HCT116 (cell line): ENCODE results near the gene MT1G. TPM values are rescaled to one million over a fixed set of nuclear protein-coding genes. Genes with fewer than 3 reads are reported as not detected.

Source experiments
- ATAC-seq: fragments of 200-7000 bp; cut with Tn5 transposase; 2 replicates; pipeline ENCODE4 v1.9.1; 2020; ENCODE audit warnings: mild to moderate bottlenecking, moderate library complexity
- BruUV-seq: library from RNA; stranded (reverse); fragments of 400-500 nt; replicated peaks from 2 replicates; lab custom pipeline; 2021; lab: Mats Ljungman, UMichigan
- CTCF ChIA-PET: fragments of 300-600 bp; sonication (Branson Sonifier 250); formaldehyde crosslinking; loops from one replicate; lab custom pipeline; 2021; ENCODE audit warnings: antibody characterized with exemption; lab: Charles Lee
- POLR2A ChIA-PET: fragments of 300-600, 350-600 bp; sonication (Branson Sonifier 250); formaldehyde crosslinking; loops from one replicate; lab custom pipeline; 2021; ENCODE audit warnings: antibody characterized with exemption; lab: Charles Lee
- RAD21 ChIA-PET, 2 experiments: fragments of 300-600 bp; sonication (Branson Sonifier 250); formaldehyde crosslinking; loops; one replicate each; lab custom pipeline; 2023; ENCODE audit warnings: low total read pairs in 2 of 2; ENCODE audit not compliant: uncharacterized antibody in 2 of 2, unreplicated experiment in 2 of 2, low non-redundant PET in 1 of 2; lab: Charles Lee
- DNase-seq: peaks from one replicate; pipeline ENCODE4 v3.0.0-alpha.2; 2010; ENCODE audit warnings: low read depth, low spot score
- H2AFZ ChIP-seq: fragments of 200-600 bp; shearing (Covaris generic), sonication (generic); 2 replicates; pipeline ENCODE4 v1.6.1; 2017; ENCODE audit warnings: low read depth, mixed run types, mixed read lengths, antibody characterized with exemption, low read length; ENCODE audit not compliant: poor library complexity, severe bottlenecking
- H3K27ac ChIP-seq: 2 replicates; pipeline ENCODE4 v1.5.1; 2012; ENCODE audit warnings: low read depth, low read length
- H3K27me3 ChIP-seq: fragments of 200-600 bp; sonication (generic); 2 replicates; pipeline ENCODE4 v1.6.1; 2016; ENCODE audit warnings: mixed run types, low read length, mixed read lengths; ENCODE audit not compliant: insufficient read depth
- H3K36me3 ChIP-seq, 2 experiments: fragments of 200-500 bp in 1 of 2; fragments of 200-600 bp in 1 of 2; sonication (Bioruptor generic) in 1 of 2; sonication (generic) in 1 of 2; 2 replicates each; pipeline versions ENCODE4 v1.5.1 to v1.6.1; 2014 to 2016; ENCODE audit warnings: low read length in 2 of 2, inconsistent platforms in 1 of 2, mixed read lengths in 1 of 2, mixed run types in 1 of 2; ENCODE audit not compliant: insufficient read depth in 2 of 2, control insufficient read depth in 1 of 2
- H3K4me1 ChIP-seq, 2 experiments: fragments of 200-600 bp in 1 of 2; sonication (generic) in 1 of 2; 2 replicates each; pipeline versions ENCODE4 v1.5.1 to v1.6.1; 2012 to 2017; ENCODE audit warnings: low read length in 2 of 2, inconsistent platforms in 1 of 2, mild to moderate bottlenecking in 1 of 2, mixed read lengths in 1 of 2, mixed run types in 1 of 2, moderate library complexity in 1 of 2; ENCODE audit not compliant: insufficient read depth in 2 of 2, control insufficient read depth in 1 of 2
- H3K4me2 ChIP-seq: fragments of 200-600 bp; sonication (generic); 2 replicates; pipeline ENCODE4 v1.6.1; 2017; ENCODE audit warnings: mixed run types, low read length, mixed read lengths
- H3K4me3 ChIP-seq, 2 experiments: fragments of 200-600 bp in 1 of 2; sonication (generic) in 1 of 2; replicated peaks in 1 of 2; 2 replicates each; pipeline ENCODE4 v1.5.1; 2011 to 2016; ENCODE audit warnings: low read length in 2 of 2, control low read depth in 1 of 2, low read depth in 1 of 2, mild to moderate bottlenecking in 1 of 2, mixed read lengths in 1 of 2, mixed run types in 1 of 2
- H3K79me2 ChIP-seq: fragments of 200-600 bp; sonication (generic); 2 replicates; pipeline ENCODE4 v1.6.1; 2017; ENCODE audit warnings: mild to moderate bottlenecking, mixed run types, low read length, moderate library complexity, mixed read lengths; ENCODE audit not compliant: insufficient read depth
- H3K9ac ChIP-seq: fragments of 200-600 bp; sonication (generic); 2 replicates; pipeline ENCODE4 v1.6.1; 2016; ENCODE audit warnings: low read length, mixed read lengths
- H3K9me2 ChIP-seq: fragments of 200-600 bp; sonication (generic), shearing (Covaris generic); 2 replicates; pipeline ENCODE4 v1.6.1; 2017; ENCODE audit warnings: mixed run types, mild to moderate bottlenecking, moderate library complexity; ENCODE audit not compliant: insufficient read depth
- H3K9me3 ChIP-seq, 2 experiments: fragments of 200-500 bp in 1 of 2; fragments of 200-600 bp in 1 of 2; sonication (Bioruptor generic) in 1 of 2; sonication (generic) in 1 of 2; 2 replicates each; pipeline ENCODE4 v1.6.1; 2014 to 2017; ENCODE audit warnings: low read length in 2 of 2, mixed read lengths in 2 of 2, inconsistent platforms in 1 of 2, low read depth in 1 of 2, mild to moderate bottlenecking in 1 of 2, mixed run types in 1 of 2, moderate library complexity in 1 of 2; ENCODE audit not compliant: control insufficient read depth in 1 of 2, insufficient read depth in 1 of 2
- H4K20me1 ChIP-seq: fragments of 200-600 bp; sonication (generic), shearing (Covaris generic); 2 replicates; pipeline ENCODE4 v1.6.1; 2017; ENCODE audit warnings: mixed run types, mild to moderate bottlenecking, moderate library complexity; ENCODE audit not compliant: insufficient read depth
- CBX3 ChIP-seq: IDR thresholded peaks from 2 replicates; pipeline ENCODE4 v1.6.1; 2012; ENCODE audit warnings: low read depth
- CEBPB ChIP-seq: IDR thresholded peaks from 2 replicates; pipeline ENCODE4 v1.6.1; 2012; ENCODE audit warnings: low read depth
- EGR1 ChIP-seq: IDR thresholded peaks from 2 replicates; pipeline ENCODE4 v1.6.1; 2012; ENCODE audit warnings: low read depth
- EZH2 ChIP-seq: fragments of 200-600 bp; sonication (generic); IDR thresholded peaks from 2 replicates; pipeline ENCODE4 v1.6.1; 2017; ENCODE audit warnings: antibody characterized with exemption, mixed run types
- EZH2phosphoT487 ChIP-seq: fragments of 200-600 bp; IDR thresholded peaks from 2 replicates; pipeline ENCODE4 v1.6.1; 2018; ENCODE audit warnings: antibody characterized with exemption, borderline replicate concordance
- JUND ChIP-seq: IDR thresholded peaks from 2 replicates; pipeline ENCODE4 v1.6.1; 2012
- POLR2A ChIP-seq: IDR thresholded peaks from 2 replicates; pipeline ENCODE4 v1.7.0; 2011; ENCODE audit warnings: borderline replicate concordance; ENCODE audit not compliant: insufficient read depth, insufficient read length; ENCODE audit errors: extremely low read depth
- POLR2AphosphoS5 ChIP-seq: IDR thresholded peaks from 2 replicates; pipeline ENCODE4 v1.6.1; 2011; ENCODE audit warnings: mild to moderate bottlenecking, low read depth, low read length, moderate library complexity
- RAD21 ChIP-seq: IDR thresholded peaks from 2 replicates; pipeline ENCODE4 v1.6.1; 2012; ENCODE audit warnings: low read depth, mild to moderate bottlenecking
- SP1 ChIP-seq: IDR thresholded peaks from 2 replicates; pipeline ENCODE4 v1.6.1; 2012; ENCODE audit warnings: low read depth
- SRF ChIP-seq: IDR thresholded peaks from 2 replicates; pipeline ENCODE4 v1.6.1; 2012; ENCODE audit warnings: low read depth
- YY1 ChIP-seq: IDR thresholded peaks from 2 replicates; pipeline ENCODE4 v1.6.1; 2011; ENCODE audit warnings: low read length, low read depth, moderate library complexity, mild to moderate bottlenecking; ENCODE audit not compliant: insufficient replicate concordance; ENCODE audit errors: extremely low read depth
- ZFX ChIP-seq: fragments of 450-650 bp; IDR thresholded peaks from 2 replicates; pipeline ENCODE4 v1.6.1; 2017
- ZNF274 ChIP-seq: fragments of 200-500 bp; sonication (Bioruptor generic); IDR thresholded peaks from 2 replicates; pipeline ENCODE4 v1.6.1; 2014; ENCODE audit warnings: mild to moderate bottlenecking, low read depth, low read length, inconsistent platforms
- intact Hi-C: fragments of 100-400 bp; cut with micrococcal nuclease; formaldehyde crosslinking; loops from 2 replicates; pipeline ENCODE4 v1.10.0; 2022
- total RNA-seq: library from RNA; stranded (reverse); gene quantifications from one replicate; pipeline ENCODE4 v1.2.1, GENCODE V29; 2021; ENCODE audit not compliant: unreplicated experiment
- TF ChIP-seq, protein P1 (sequence below): IDR thresholded peaks from 2 replicates; pipeline ENCODE4 v1.6.1; 2012; ENCODE audit warnings: low read depth
- TF ChIP-seq, protein P2 (sequence below): IDR thresholded peaks from 2 replicates; pipeline ENCODE4 v1.6.1; 2012
- TF ChIP-seq, protein P3 (sequence below): IDR thresholded peaks from 2 replicates; pipeline ENCODE4 v1.6.1; 2011; ENCODE audit warnings: mild to moderate bottlenecking, low read length, moderate library complexity; ENCODE audit not compliant: insufficient replicate concordance; ENCODE audit errors: extremely low read depth
- TF ChIP-seq, protein P4 (sequence below), 3 experiments: fragments of 200-600 bp in 1 of 3; sonication (generic) in 1 of 3; IDR thresholded peaks in 2 of 3; conservative IDR thresholded peaks in 1 of 3; 2 replicates each; pipeline ENCODE4 v1.5.1; 2012 to 2017; ENCODE audit warnings: low read depth in 2 of 3, low read length in 2 of 3, antibody characterized with exemption in 1 of 3, borderline replicate concordance in 1 of 3, control low read depth in 1 of 3, mild to moderate bottlenecking in 1 of 3, mixed read lengths in 1 of 3, mixed run types in 1 of 3, moderate library complexity in 1 of 3; ENCODE audit not compliant: insufficient read depth in 1 of 3
- TF ChIP-seq, protein P5 (sequence below): IDR thresholded peaks from 2 replicates; pipeline ENCODE4 v1.6.1; 2012

The MT1G gene
- total RNA-seq, 1 experiment from 2014 or later: 1.2 TPM

DNA sequence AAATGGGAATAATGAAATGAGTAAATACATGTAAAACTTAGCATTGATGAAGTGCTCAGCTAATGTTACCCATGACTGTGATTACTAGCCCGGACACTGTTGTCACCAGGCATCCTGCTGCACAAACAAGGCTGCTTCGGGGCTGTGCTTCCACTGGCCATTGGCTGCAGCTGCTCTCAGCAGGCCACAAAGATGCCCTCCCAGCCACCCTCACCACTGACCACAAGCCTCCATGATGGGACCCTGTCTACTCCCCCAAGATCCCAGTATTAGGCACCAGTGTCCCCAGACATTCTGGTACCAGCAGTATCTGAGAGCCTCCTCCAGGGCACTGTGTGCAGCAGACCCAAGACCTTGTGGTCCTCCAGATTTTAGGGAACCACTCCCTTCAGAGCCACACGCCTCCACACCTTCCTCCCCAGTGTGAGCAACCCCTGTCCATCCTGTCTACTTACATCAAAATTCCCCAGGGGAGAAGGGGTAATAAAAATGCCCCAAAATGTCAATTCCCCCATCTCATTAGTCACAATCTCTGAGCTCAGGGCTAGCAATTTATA, 42.4 kb upstream of the MT1G start:
- ATAC-seq: no peak
- ChIA-PET CTCF (no interaction called here), RAD21 (no interaction called here)

More for the DNA sequence above, 42.4 kb upstream of the MT1G start:
- H3K9me2 ChIP-seq: no peaks in the 10 kb centered on the region
- no peak overlapping the region for H3K9ac ChIP-seq
- intact Hi-C loops: no loop called here
- H3K27ac ChIP-seq: no peak overlapping the region
- POLR2A ChIA-PET: no interaction called here
- H3K4me3 ChIP-seq: no peak overlapping the region
- no peaks in the 10 kb centered on the region for H3K4me1 ChIP-seq
- H4K20me1 ChIP-seq: no peaks in the 10 kb centered on the region
- H3K27me3 ChIP-seq: no peaks in the 10 kb centered on the region
- H3K36me3 ChIP-seq: no peaks in the 10 kb centered on the region
- H3K79me2 ChIP-seq: no peaks in the 10 kb centered on the region
- no peaks in the 10 kb centered on the region for H3K9me3 ChIP-seq
- TF ChIP-seq POLR2A: no peak
- no peak for TF ChIP-seq YY1
- TF ChIP-seq EZH2phosphoT487: no peak
- TF ChIP-seq, protein P1, sequence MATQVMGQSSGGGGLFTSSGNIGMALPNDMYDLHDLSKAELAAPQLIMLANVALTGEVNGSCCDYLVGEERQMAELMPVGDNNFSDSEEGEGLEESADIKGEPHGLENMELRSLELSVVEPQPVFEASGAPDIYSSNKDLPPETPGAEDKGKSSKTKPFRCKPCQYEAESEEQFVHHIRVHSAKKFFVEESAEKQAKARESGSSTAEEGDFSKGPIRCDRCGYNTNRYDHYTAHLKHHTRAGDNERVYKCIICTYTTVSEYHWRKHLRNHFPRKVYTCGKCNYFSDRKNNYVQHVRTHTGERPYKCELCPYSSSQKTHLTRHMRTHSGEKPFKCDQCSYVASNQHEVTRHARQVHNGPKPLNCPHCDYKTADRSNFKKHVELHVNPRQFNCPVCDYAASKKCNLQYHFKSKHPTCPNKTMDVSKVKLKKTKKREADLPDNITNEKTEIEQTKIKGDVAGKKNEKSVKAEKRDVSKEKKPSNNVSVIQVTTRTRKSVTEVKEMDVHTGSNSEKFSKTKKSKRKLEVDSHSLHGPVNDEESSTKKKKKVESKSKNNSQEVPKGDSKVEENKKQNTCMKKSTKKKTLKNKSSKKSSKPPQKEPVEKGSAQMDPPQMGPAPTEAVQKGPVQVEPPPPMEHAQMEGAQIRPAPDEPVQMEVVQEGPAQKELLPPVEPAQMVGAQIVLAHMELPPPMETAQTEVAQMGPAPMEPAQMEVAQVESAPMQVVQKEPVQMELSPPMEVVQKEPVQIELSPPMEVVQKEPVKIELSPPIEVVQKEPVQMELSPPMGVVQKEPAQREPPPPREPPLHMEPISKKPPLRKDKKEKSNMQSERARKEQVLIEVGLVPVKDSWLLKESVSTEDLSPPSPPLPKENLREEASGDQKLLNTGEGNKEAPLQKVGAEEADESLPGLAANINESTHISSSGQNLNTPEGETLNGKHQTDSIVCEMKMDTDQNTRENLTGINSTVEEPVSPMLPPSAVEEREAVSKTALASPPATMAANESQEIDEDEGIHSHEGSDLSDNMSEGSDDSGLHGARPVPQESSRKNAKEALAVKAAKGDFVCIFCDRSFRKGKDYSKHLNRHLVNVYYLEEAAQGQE: no peak
- no peak for TF ChIP-seq SRF
- no peak for TF ChIP-seq CEBPB
- no peak for TF ChIP-seq CBX3
- TF ChIP-seq JUND: no peak
- TF ChIP-seq EGR1: no peak
- TF ChIP-seq, protein P2, sequence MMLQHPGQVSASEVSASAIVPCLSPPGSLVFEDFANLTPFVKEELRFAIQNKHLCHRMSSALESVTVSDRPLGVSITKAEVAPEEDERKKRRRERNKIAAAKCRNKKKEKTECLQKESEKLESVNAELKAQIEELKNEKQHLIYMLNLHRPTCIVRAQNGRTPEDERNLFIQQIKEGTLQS: no peak
- TF ChIP-seq EZH2: no peak
- TF ChIP-seq SP1: no peak
- TF ChIP-seq, protein P3, sequence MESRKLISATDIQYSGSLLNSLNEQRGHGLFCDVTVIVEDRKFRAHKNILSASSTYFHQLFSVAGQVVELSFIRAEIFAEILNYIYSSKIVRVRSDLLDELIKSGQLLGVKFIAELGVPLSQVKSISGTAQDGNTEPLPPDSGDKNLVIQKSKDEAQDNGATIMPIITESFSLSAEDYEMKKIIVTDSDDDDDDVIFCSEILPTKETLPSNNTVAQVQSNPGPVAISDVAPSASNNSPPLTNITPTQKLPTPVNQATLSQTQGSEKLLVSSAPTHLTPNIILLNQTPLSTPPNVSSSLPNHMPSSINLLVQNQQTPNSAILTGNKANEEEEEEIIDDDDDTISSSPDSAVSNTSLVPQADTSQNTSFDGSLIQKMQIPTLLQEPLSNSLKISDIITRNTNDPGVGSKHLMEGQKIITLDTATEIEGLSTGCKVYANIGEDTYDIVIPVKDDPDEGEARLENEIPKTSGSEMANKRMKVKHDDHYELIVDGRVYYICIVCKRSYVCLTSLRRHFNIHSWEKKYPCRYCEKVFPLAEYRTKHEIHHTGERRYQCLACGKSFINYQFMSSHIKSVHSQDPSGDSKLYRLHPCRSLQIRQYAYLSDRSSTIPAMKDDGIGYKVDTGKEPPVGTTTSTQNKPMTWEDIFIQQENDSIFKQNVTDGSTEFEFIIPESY: no peak
- TF ChIP-seq ZNF274: no peak
- TF ChIP-seq, protein P4, sequence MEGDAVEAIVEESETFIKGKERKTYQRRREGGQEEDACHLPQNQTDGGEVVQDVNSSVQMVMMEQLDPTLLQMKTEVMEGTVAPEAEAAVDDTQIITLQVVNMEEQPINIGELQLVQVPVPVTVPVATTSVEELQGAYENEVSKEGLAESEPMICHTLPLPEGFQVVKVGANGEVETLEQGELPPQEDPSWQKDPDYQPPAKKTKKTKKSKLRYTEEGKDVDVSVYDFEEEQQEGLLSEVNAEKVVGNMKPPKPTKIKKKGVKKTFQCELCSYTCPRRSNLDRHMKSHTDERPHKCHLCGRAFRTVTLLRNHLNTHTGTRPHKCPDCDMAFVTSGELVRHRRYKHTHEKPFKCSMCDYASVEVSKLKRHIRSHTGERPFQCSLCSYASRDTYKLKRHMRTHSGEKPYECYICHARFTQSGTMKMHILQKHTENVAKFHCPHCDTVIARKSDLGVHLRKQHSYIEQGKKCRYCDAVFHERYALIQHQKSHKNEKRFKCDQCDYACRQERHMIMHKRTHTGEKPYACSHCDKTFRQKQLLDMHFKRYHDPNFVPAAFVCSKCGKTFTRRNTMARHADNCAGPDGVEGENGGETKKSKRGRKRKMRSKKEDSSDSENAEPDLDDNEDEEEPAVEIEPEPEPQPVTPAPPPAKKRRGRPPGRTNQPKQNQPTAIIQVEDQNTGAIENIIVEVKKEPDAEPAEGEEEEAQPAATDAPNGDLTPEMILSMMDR (IDR thresholded peaks at IDR 0.05 in 2 of 3, conservative IDR thresholded peaks at IDR 0.05 in 1 of 3; ENCODE audit: borderline replicate concordance in 1 of 3, insufficient read depth in 1 of 3, low read depth in 2 of 3, low read length in 2 of 3): no peak
- TF ChIP-seq, protein P5, sequence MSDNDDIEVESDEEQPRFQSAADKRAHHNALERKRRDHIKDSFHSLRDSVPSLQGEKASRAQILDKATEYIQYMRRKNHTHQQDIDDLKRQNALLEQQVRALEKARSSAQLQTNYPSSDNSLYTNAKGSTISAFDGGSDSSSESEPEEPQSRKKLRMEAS: no peak
- no peak for TF ChIP-seq RAD21
- TF ChIP-seq POLR2AphosphoS5: no peak
- TF ChIP-seq ZFX: no peak
- no peak overlapping the region for H2AFZ ChIP-seq
- no peak for DNase-seq
- BruUV-seq: no TSS peak
- no peak overlapping the region for H3K4me2 ChIP-seq
